Progenitor cell of endocrine pancreas (in vitro differentiated cells): Measurements from ENCODE around the gene MOCS3. TPM values are rescaled to one million over a fixed set of nuclear protein-coding genes. Genes with fewer than 3 reads are reported as not detected.

Experiments used
- DNase-seq: peaks from one replicate; pipeline ENCODE4 v3.0.0; 2021; ENCODE audit warnings: low spot score; ENCODE audit not compliant: unreplicated experiment
- H3K27ac Mint-ChIP-seq: 2 replicates; pipeline ENCODE4 v1.8.0; 2021; ENCODE audit warnings: mild to moderate bottlenecking, moderate library complexity, mixed read lengths
- H3K27me3 Mint-ChIP-seq: 2 replicates; pipeline ENCODE4 v1.8.0; 2021; ENCODE audit warnings: mixed read lengths
- H3K36me3 Mint-ChIP-seq: 2 replicates; pipeline ENCODE4 v1.8.0; 2022; ENCODE audit warnings: mixed read lengths; ENCODE audit not compliant: insufficient read depth
- H3K4me1 Mint-ChIP-seq: 2 replicates; pipeline ENCODE4 v1.8.0; 2021; ENCODE audit warnings: low read depth, mixed read lengths
- H3K4me3 Mint-ChIP-seq: 2 replicates; pipeline ENCODE4 v1.8.0; 2021; ENCODE audit warnings: low read depth, mild to moderate bottlenecking, moderate library complexity, mixed read lengths
- H3K9me3 Mint-ChIP-seq: 2 replicates; pipeline ENCODE4 v1.8.0; 2021; ENCODE audit warnings: low read depth, mixed read lengths
- total RNA-seq: library from RNA; stranded (reverse); gene quantifications from 2 replicates; pipeline ENCODE4 v1.2.1, GENCODE V29; 2021
- TF ChIP-seq, protein P1 (sequence below): fragments of 200-600 bp; sonication (generic); IDR thresholded peaks from one replicate; pipeline ENCODE4 v1.5.0; 2021; ENCODE audit warnings: antibody characterized with exemption, mild to moderate bottlenecking; ENCODE audit not compliant: unreplicated experiment

Gene MOCS3
- total RNA-seq, 1 donor from 2014 or later, result 5.8 TPM

DNA sequence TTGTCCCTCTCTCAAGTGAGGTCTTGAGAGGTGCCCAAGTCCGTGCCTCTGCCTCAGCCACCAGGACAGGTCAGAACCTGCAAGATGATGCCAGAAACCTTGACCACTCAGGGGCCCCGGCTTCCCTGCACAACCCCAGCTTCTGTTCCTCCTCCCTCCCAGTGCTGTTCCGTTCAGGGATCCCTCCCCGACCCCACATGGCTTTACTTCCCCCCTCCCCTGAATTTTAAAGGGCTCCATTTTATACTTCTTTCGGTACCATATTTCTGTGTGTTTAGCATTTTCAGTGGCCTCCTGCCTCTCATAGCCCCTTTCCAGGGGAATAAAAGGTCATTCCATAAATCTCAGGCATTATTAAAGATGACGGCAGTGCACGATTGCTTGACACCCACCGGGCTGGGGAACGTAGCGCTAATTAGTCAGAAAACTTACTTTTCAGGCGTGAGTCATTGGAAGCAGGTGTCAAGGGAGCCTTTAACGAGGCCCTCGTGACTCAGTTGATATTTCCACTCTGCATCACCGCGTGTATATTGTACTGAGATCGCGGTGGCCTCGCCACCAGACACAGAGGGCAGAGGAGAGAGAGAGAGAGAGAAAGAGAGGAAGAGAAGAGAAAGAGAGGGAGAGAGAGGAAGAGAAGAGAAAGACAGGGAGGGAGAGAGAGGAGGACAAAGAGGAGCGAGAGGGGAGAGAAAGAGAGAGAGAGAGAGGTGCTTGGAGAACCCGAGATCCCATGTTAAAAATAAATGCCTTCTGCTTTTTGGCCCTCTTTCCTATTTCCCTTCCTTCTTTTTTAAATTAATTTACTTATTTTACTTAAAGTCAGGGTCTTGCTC is 43.0 kb downstream of the MOCS3 start:
- no peaks in the 10 kb centered on the region for H3K4me1 Mint-ChIP-seq
- no peak for DNase-seq
- H3K27ac Mint-ChIP-seq, result no peak overlapping the region
- peaks cover 3% of the 10 kb centered on the region for H3K36me3 Mint-ChIP-seq
- no peaks in the 10 kb centered on the region for H3K9me3 Mint-ChIP-seq
- TF ChIP-seq, protein P1, sequence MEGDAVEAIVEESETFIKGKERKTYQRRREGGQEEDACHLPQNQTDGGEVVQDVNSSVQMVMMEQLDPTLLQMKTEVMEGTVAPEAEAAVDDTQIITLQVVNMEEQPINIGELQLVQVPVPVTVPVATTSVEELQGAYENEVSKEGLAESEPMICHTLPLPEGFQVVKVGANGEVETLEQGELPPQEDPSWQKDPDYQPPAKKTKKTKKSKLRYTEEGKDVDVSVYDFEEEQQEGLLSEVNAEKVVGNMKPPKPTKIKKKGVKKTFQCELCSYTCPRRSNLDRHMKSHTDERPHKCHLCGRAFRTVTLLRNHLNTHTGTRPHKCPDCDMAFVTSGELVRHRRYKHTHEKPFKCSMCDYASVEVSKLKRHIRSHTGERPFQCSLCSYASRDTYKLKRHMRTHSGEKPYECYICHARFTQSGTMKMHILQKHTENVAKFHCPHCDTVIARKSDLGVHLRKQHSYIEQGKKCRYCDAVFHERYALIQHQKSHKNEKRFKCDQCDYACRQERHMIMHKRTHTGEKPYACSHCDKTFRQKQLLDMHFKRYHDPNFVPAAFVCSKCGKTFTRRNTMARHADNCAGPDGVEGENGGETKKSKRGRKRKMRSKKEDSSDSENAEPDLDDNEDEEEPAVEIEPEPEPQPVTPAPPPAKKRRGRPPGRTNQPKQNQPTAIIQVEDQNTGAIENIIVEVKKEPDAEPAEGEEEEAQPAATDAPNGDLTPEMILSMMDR, result no peak
- H3K4me3 Mint-ChIP-seq, result no peak overlapping the region
- H3K27me3 Mint-ChIP-seq, result peaks cover 12% of the 10 kb centered on the region

- no peaks in the 10 kb centered on the region for H3K4me1 Mint-ChIP-seq
- H3K9me3 Mint-ChIP-seq, result no peaks in the 10 kb centered on the region
- TF ChIP-seq, protein P1, result no peak
- no peak for DNase-seq
- peaks cover 6% of the 10 kb centered on the region for H3K27me3 Mint-ChIP-seq
- no peak overlapping the region for H3K4me3 Mint-ChIP-seq
- peaks cover 3% of the 10 kb centered on the region for H3K36me3 Mint-ChIP-seq
- no peak overlapping the region for H3K27ac Mint-ChIP-seq
Observed at GRCh38 chr20:51002633-51003032, 44.0 kb downstream of the MOCS3 start.

GRCh38 chr20:51003753-51004152 is 45.1 kb downstream of the MOCS3 start:
- TF ChIP-seq, protein P1, result no peak
- DNase-seq, result no peak
- peaks cover 6% of the 10 kb centered on the region for H3K27me3 Mint-ChIP-seq
- peaks cover 3% of the 10 kb centered on the region for H3K36me3 Mint-ChIP-seq
- no peak overlapping the region for H3K27ac Mint-ChIP-seq
- no peaks in the 10 kb centered on the region for H3K9me3 Mint-ChIP-seq
- H3K4me1 Mint-ChIP-seq, result no peaks in the 10 kb centered on the region
- no peak overlapping the region for H3K4me3 Mint-ChIP-seq

DNA sequence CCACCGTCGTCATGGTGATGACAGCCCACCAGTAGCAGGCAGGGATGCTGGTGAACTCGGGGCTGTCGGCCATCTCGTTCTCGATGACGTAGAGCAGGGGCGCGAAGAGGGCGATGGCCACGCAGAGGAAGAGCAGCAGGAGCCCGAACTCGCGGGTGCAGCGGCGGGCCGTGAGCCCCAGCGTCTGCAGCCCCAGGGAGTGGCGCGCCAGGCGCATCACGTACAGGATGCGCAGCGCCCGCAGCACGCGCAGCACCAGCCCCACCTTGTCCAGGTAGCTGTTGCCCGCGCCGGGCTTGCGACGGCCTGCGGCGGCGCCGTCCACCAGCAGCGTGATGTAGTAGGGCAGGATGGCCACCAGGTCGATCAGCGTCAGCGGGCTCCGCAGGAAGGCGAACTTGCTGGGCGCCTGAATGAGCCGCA is 45.7 kb downstream of the MOCS3 start:
- DNase-seq, result no peak
- peaks cover 6% of the 10 kb centered on the region for H3K27me3 Mint-ChIP-seq
- peaks cover 5% of the 10 kb centered on the region for H3K36me3 Mint-ChIP-seq
- TF ChIP-seq, protein P1, result no peak
- no peak overlapping the region for H3K4me3 Mint-ChIP-seq
- no peak overlapping the region for H3K27ac Mint-ChIP-seq
- H3K4me1 Mint-ChIP-seq, result no peaks in the 10 kb centered on the region
- no peaks in the 10 kb centered on the region for H3K9me3 Mint-ChIP-seq

DNA sequence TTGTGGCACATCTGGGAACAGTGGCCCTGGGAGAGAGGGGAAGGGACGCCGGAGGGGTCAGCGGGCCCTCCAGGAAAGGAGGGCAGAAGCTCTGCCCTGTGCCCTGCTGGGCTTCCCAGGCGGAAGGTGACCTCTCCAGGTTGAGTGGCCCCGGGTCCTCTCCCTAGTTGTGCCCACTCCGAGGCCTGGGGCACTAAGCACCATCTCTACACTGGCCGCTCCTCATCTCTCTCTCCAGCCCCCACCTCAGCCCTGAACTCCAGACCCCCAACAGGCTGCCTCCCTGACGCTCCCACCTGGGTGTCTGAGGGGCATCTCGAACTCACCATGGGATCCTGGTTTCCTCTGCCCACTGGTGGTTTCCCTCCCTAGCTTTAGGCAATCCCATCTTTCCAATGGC is 46.2 kb downstream of the MOCS3 start:
- peaks cover 6% of the 10 kb centered on the region for H3K27me3 Mint-ChIP-seq
- H3K4me1 Mint-ChIP-seq, result no peaks in the 10 kb centered on the region
- no peaks in the 10 kb centered on the region for H3K9me3 Mint-ChIP-seq
- no peak overlapping the region for H3K27ac Mint-ChIP-seq
- H3K36me3 Mint-ChIP-seq, result peaks cover 5% of the 10 kb centered on the region
- no peak for DNase-seq
- TF ChIP-seq, protein P1, result no peak
- H3K4me3 Mint-ChIP-seq, result no peak overlapping the region
